VCaP (cell line): ENCODE data around the gene EEF1A2.

Experiments used
- H3K27ac ChIP-seq: fragments of 450-650 bp; 2 replicates; pipeline ENCODE4 v1.5.1; 2017
- TF ChIP-seq, protein P1 (sequence below): fragments of 450-650 bp; conservative IDR thresholded peaks from 2 replicates; pipeline ENCODE4 v1.5.1; 2017; ENCODE audit warnings: mild to moderate bottlenecking, moderate library complexity

Gene EEF1A2

DNA sequence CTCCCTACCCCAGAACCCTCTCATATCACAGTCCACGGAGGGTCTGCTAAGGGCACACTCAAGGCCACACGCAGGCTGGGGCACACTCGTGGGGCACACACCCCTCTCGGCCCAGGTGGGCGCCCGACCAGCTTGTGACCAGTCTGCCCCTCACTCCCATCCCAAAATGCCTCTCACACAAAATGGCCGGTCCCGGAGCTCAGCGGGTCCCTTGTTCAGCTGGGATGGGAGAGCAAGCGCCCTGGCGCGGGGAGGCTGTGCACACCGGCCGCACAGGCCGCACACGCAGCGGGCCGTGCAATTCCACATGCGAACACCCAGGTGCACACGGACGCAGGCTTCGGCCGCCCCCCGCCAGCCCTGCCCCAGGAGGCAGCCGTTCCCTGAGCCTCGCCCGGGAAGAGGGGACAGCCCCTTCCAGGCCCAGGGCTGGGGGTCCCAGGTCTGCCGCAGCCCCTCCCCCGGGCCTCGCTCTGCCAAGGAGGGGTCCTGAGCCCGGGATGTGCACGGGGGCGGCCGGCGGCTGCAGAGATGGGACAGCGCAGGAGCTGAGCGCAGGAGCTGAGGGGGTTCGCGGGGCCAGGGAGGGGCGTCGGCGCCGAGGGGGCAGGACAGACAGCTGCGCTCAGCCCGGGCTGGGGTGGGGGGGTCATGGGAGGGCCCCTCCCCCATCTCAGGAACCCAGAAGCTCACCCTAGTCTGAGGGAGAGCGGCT lies 27.7 kb downstream of the EEF1A2 start:
- TF ChIP-seq, protein P1, sequence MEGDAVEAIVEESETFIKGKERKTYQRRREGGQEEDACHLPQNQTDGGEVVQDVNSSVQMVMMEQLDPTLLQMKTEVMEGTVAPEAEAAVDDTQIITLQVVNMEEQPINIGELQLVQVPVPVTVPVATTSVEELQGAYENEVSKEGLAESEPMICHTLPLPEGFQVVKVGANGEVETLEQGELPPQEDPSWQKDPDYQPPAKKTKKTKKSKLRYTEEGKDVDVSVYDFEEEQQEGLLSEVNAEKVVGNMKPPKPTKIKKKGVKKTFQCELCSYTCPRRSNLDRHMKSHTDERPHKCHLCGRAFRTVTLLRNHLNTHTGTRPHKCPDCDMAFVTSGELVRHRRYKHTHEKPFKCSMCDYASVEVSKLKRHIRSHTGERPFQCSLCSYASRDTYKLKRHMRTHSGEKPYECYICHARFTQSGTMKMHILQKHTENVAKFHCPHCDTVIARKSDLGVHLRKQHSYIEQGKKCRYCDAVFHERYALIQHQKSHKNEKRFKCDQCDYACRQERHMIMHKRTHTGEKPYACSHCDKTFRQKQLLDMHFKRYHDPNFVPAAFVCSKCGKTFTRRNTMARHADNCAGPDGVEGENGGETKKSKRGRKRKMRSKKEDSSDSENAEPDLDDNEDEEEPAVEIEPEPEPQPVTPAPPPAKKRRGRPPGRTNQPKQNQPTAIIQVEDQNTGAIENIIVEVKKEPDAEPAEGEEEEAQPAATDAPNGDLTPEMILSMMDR, result no peak
- H3K27ac ChIP-seq, result peak overlapping the region; percentile 91

DNA sequence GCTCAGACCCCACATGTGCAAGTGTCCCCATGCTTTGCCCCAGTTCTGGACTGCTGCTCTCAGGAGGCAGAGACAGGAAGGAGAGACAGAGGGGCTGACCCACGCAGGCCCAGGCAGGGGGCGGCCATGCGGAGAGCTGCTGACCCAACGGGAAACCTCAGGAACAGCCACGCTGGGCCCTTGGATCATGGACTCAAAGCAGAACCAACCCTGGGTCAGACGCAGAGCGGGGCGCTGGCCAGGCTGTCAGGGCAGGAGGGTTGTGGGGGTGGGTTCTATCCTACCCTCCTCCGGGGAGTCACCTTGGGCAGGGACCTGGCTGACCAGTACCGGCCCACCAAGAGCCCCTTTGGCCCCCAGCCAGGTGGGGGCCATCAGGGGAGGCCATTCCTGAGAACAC lies 28.5 kb downstream of the EEF1A2 start:
- H3K27ac ChIP-seq, result peak overlapping the region; percentile 91
- TF ChIP-seq, protein P1, result no peak

DNA sequence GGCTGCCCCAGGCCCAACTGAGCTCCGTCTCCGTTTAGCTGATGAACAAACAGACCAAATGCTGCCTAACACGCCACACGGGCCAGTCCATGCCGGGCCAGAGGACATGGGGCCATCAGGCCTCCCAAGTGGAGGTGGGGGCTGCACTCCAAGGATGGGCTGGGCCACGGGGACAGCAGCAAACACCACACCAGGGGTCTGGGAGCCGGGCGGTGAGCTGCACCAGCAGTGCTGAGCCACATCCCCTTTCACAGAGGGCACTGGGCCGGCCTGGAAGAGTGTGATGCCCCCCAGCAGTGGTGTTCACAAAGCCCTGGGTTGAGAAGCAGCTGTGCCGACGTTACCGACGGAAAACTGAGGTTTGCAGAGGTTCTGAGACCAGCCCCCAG lies 29.2 kb downstream of the EEF1A2 start:
- peak overlapping the region; percentile 91; the same call in 1 of the 2 replicates for H3K27ac ChIP-seq
- TF ChIP-seq, protein P1, result no peak

DNA sequence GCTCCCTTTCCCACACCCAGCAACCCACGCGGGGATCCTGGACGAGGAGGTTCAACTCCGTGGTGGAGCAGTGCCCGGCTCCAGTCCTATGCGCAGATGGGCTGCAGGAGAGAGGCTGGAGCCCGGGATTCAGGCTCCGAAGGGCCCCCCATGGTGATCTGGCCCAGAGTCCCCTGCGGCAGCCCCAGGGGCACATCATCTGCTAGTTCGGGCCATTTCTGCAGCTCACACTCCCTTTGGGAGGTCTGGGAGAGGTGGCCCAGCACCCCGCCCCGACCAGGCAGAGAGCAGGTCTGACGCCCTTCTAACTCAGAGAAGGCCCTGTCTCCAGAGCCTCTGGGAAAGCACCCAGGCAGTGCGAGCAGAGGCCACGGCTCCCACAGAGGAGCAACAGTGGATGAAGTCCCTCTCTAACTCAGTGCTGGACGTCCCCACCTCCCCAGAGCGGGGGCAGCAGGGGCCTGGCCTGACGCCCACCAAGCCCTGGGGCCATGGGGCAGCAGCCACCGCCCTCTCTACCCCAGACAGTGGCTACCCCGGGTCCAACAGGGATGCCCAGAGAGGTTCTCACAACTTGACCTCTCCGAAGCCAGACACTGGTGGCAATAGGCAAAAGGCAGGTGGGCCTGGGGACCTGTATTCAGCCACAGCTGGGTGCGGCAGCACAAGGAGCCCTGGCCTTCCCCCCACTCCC lies 29.7 kb downstream of the EEF1A2 start:
- TF ChIP-seq, protein P1, result no peak
- peak overlapping the region; percentile 20; the same call in 1 of the 2 replicates for H3K27ac ChIP-seq

DNA sequence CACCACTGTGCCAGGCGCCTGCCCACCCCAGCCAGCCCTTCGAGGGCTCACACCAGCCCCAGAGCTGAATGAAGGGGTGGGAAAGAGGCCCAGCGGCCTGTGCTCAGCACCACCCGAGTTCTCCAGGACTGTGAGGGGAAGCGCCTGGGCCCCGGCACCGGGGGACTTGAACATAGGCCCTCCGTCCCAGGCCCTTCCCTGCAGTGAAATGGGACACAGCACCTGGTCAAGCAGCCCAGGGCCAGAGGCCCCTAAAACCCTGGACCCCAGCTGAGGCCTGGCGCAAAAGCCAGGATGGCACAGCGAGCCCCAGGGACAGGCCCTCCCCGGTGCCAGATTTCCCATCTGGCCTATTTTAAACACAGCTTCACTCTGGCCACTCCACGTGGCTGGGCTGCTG lies 30.5 kb downstream of the EEF1A2 start:
- H3K27ac ChIP-seq, result peak overlapping the region; percentile 23; the same call in 1 of the 2 replicates
- TF ChIP-seq, protein P1, result no peak

DNA sequence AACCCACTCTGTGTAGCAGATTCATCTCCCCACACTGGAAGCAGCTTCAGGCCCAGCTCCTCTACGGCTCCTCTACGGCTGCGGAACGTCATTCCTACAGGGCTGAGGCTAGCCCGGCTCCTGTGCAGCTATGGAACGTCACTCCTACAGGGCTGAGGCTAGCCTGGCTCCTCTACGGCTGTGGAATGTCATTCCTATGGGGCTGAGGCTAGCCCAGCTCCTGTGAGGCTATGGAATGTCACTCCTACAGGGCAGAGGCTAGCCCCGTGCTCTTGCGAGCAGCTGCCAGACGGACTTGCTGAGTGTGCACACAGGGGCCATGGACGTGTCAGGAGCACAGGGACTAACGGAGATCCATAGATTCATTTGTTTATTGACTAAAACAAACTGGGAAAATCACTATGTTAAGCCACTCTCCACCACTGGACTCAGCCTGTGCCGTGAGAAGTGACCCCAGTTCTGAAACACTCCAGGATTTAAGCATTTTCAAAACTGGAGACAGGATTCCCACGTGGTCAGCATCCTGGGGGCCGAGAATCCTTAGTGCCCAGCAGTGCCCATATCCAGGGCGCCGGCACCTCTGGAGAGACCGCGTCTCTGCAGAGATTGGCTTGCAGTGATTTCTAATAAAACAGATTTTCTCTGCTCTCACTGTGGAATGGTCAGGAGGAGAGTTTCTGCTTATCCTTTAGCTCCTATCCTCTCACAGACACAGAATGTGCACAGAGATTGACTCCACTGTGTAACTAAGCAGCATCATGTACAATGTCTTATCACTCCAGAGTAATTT lies 31.4 kb downstream of the EEF1A2 start:
- H3K27ac ChIP-seq, result peak overlapping the region; percentile 23; the same call in 1 of the 2 replicates

More for the DNA sequence above, 31.4 kb downstream of the EEF1A2 start:
- TF ChIP-seq, protein P1, result no peak
